HepG2 (cell line): ENCODE data around the gene BMERB1. TPM values are rescaled to one million over a fixed set of nuclear protein-coding genes. Genes with fewer than 3 reads are reported as not detected.
A peak's percentile ranks its signal among the peaks of the same experiment; 100 is the strongest.

Source experiments
- CENPX ChIP-seq: sonication (generic); formaldehyde crosslinking; IDR thresholded peaks from 2 replicates; pipeline ENCODE4 v1.9.0; 2021; ENCODE audit warnings: mild to moderate bottlenecking, missing genetic modification reagents, moderate library complexity
- CTCF ChIP-seq: sonication (generic); formaldehyde crosslinking; IDR thresholded peaks from 2 replicates; pipeline ENCODE4 v1.5.0; 2020; ENCODE audit warnings: mild to moderate bottlenecking, missing genetic modification reagents, moderate library complexity
- ELF3 ChIP-seq: IDR thresholded peaks from 2 replicates; pipeline ENCODE4 v1.6.1; 2016; ENCODE audit warnings: missing genetic modification reagents, missing compliant biosample characterization
- FOSL2 ChIP-seq: sonication (generic); formaldehyde crosslinking; IDR thresholded peaks from 2 replicates; pipeline ENCODE4 v1.4.0; 2020; ENCODE audit warnings: missing genetic modification reagents
- HIC2 ChIP-seq: sonication (generic); formaldehyde crosslinking; IDR thresholded peaks from 2 replicates; pipeline ENCODE4 v1.9.0; 2022; ENCODE audit warnings: low read depth, missing genetic modification reagents
- HNRNPK ChIP-seq: fragments of 200-400 bp; formaldehyde crosslinking; IDR thresholded peaks from 2 replicates; pipeline ENCODE4 v1.6.1; 2018; ENCODE audit warnings: low read length, low read depth, moderate library complexity, mild to moderate bottlenecking; ENCODE audit not compliant: poor library complexity, severe bottlenecking
- SOX5 ChIP-seq: IDR thresholded peaks from 2 replicates; pipeline ENCODE4 v1.6.1; 2016; ENCODE audit warnings: borderline replicate concordance
- TCF7L2 ChIP-seq: IDR thresholded peaks from 2 replicates; pipeline ENCODE4 v1.6.1; 2011; ENCODE audit warnings: mild to moderate bottlenecking, low read depth, low read length, moderate library complexity
- TFDP1 ChIP-seq: IDR thresholded peaks from 2 replicates; pipeline ENCODE4 v1.6.1; 2016; ENCODE audit warnings: missing compliant biosample characterization, missing genetic modification reagents, borderline replicate concordance
- ZBTB7B ChIP-seq: sonication (generic); formaldehyde crosslinking; IDR thresholded peaks from 2 replicates; pipeline ENCODE4 v1.4.0; 2020; ENCODE audit warnings: missing genetic modification reagents
- ZFX ChIP-seq: sonication (generic); formaldehyde crosslinking; IDR thresholded peaks from 2 replicates; pipeline ENCODE4 v1.4.0; 2020; ENCODE audit warnings: mild to moderate bottlenecking, low read depth, missing genetic modification reagents, moderate library complexity
- ZNF609 ChIP-seq: sonication (generic); formaldehyde crosslinking; IDR thresholded peaks from 2 replicates; pipeline ENCODE4 v1.4.0; 2020; ENCODE audit warnings: mild to moderate bottlenecking, missing genetic modification reagents, borderline replicate concordance
- ZNF614 ChIP-seq: IDR thresholded peaks from 2 replicates; pipeline ENCODE4 v1.6.1; 2018; ENCODE audit warnings: missing biosample characterization, missing genetic modification reagents, inconsistent platforms, borderline replicate concordance
- ZNF687 ChIP-seq: sonication (generic); formaldehyde crosslinking; IDR thresholded peaks from 2 replicates; pipeline ENCODE4 v1.5.1; 2020; ENCODE audit warnings: mild to moderate bottlenecking, missing genetic modification reagents, moderate library complexity
- ZNF768 ChIP-seq: sonication (generic); formaldehyde crosslinking; IDR thresholded peaks from 2 replicates; pipeline ENCODE4 v1.4.0; 2020; ENCODE audit warnings: missing genetic modification reagents
- polyA plus RNA-seq, 8 experiments: library from polyadenylated mRNA; depleted of rRNA in 3 of 8; stranded (reverse) in 7 of 8; unstranded in 1 of 8; fragments of >200 nt; fragmentation: Illumina TruSeq in 4 of 8; extraction: Trizol in 4 of 8; gene quantifications; 2 replicates each; pipeline versions ENCODE4 v1.2.1 to v1.2.3, GENCODE V29; 2011 to 2016; ENCODE audit warnings: low read depth in 4 of 8, missing spikeins in 1 of 8, mixed read lengths in 1 of 8; ENCODE audit not compliant: insufficient read depth in 1 of 8
- total RNA-seq, 5 experiments: library from RNA; depleted of rRNA; stranded (reverse); fragments of >200 nt; fragmentation: Illumina TruSeq; extraction: Trizol; gene quantifications; 2 replicates each; pipeline ENCODE4 v1.2.3, GENCODE V29; 2016; ENCODE audit warnings: low read depth in 1 of 5

BMERB1 gene
- total and polyA plus RNA-seq, 2 of the 13 experiments (the other 11 are each of a cell fraction or from before 2014, with no cell fraction given) = 1.4 TPM

- peak; percentile 73 for TF ChIP-seq ZNF687
- TF ChIP-seq ZNF768 = 0 out of 2 replicates have a peak, but pooled peaks have one; percentile 27
- TF ChIP-seq TCF7L2 = no peak
- peak; percentile 25; the same call in 1 of the 2 replicates for TF ChIP-seq TFDP1 (CRISPR knock-in tag)
- no peak for TF ChIP-seq HNRNPK
- TF ChIP-seq CTCF (CRISPR knock-in tag) = peak; percentile 91
- TF ChIP-seq ELF3 (CRISPR knock-in tag) = 0 out of 2 replicates have a peak, but pooled peaks have one; percentile 41
- peak; percentile 66 for TF ChIP-seq HIC2
- TF ChIP-seq FOSL2 (CRISPR knock-in tag) = peak; percentile 68
- TF ChIP-seq ZNF609 (CRISPR knock-in tag) = 0 out of 2 replicates have a peak, but pooled peaks have one; percentile 16
- TF ChIP-seq ZNF614 (CRISPR knock-in tag) = peak; percentile 70; the same call in 1 of the 2 replicates
- TF ChIP-seq SOX5 (CRISPR knock-in tag) = 0 out of 2 replicates have a peak, but pooled peaks have one; percentile 28
- no peak for TF ChIP-seq CENPX (CRISPR knock-in tag)
- peak; percentile 36; the same call in 1 of the 2 replicates for TF ChIP-seq ZFX (CRISPR knock-in tag)
- TF ChIP-seq ZBTB7B = no peak
Observed at GRCh38 chr16:15523092-15523541, 88.7 kb downstream of the BMERB1 start (continued).
